IMR-90 (cell line): Measurements from ENCODE around the gene KY. TPM values are rescaled to one million over a fixed set of nuclear protein-coding genes. Genes with fewer than 3 reads are reported as not detected.

Source experiments
- ATAC-seq: fragments of 200-7000 bp; cut with Tn5 transposase; 2 replicates; pipeline ENCODE4 v1.9.1; 2020; ENCODE audit warnings: low read depth, mild to moderate bottlenecking, moderate library complexity
- BruUV-seq: library from RNA; stranded (reverse); fragments of 400-500 nt; replicated peaks from 2 replicates; lab custom pipeline; 2021; lab: Mats Ljungman, UMichigan
- CTCF ChIA-PET: fragments of 300-600 bp; formaldehyde crosslinking; extraction: SDS; loops from one replicate; lab custom pipeline; 2021; ENCODE audit warnings: antibody characterized with exemption; lab: Yijun Ruan, JAX
- POLR2A ChIA-PET: fragments of 300-600 bp; sonication (Branson Sonifier 250); formaldehyde crosslinking; loops from one replicate; lab custom pipeline; 2022; ENCODE audit warnings: antibody characterized with exemption; ENCODE audit not compliant: unreplicated experiment; lab: Charles Lee
- DNase-seq: peaks from one replicate; pipeline ENCODE4 v3.0.0; 2013
- H2AFZ ChIP-seq: replicated peaks from 2 replicates; pipeline ENCODE3; 2013; ENCODE audit warnings: low read length, mild to moderate bottlenecking; ENCODE audit not compliant: poor library complexity
- H2AK5ac ChIP-seq: 2 replicates; pipeline ENCODE4 v1.6.1; 2013; ENCODE audit warnings: low read depth, low read length, inconsistent platforms
- H2AK9ac ChIP-seq: replicated peaks from 2 replicates; pipeline ENCODE3; 2013; ENCODE audit warnings: mild to moderate bottlenecking, low read depth, low read length, moderate library complexity; ENCODE audit not compliant: poor library complexity
- H2BK120ac ChIP-seq: 2 replicates; pipeline ENCODE4 v1.6.1; 2013; ENCODE audit warnings: low read depth, low read length, inconsistent platforms
- H2BK15ac ChIP-seq: 3 replicates; pipeline ENCODE4 v1.6.1; 2013; ENCODE audit warnings: low read depth, low read length, inconsistent platforms
- H2BK20ac ChIP-seq: 2 replicates; pipeline ENCODE4 v1.6.1; 2013; ENCODE audit warnings: low read depth, mild to moderate bottlenecking, inconsistent platforms, low read length, moderate library complexity
- H2BK5ac ChIP-seq: 2 replicates; pipeline ENCODE4 v1.6.1; 2013; ENCODE audit warnings: mild to moderate bottlenecking, low read depth, low read length, inconsistent platforms; ENCODE audit not compliant: poor library complexity, severe bottlenecking
- H3K14ac ChIP-seq: replicated peaks from 2 replicates; pipeline ENCODE4 v1.6.1; 2013; ENCODE audit warnings: low read depth, low read length, inconsistent platforms
- H3K18ac ChIP-seq: 2 replicates; pipeline ENCODE4 v1.6.1; 2013; ENCODE audit warnings: low read depth, low read length, control low read depth
- H3K23ac ChIP-seq: 2 replicates; pipeline ENCODE4 v1.6.1; 2013; ENCODE audit warnings: low read depth, low read length, inconsistent platforms
- H3K27ac ChIP-seq: 2 replicates; pipeline ENCODE4 v1.5.1; 2013; ENCODE audit warnings: mild to moderate bottlenecking, control low read depth, low read length; ENCODE audit not compliant: insufficient read depth
- H3K27me3 ChIP-seq: 2 replicates; pipeline ENCODE4 v1.6.1; 2013; ENCODE audit warnings: low read length; ENCODE audit not compliant: control insufficient read depth, insufficient read depth
- H3K36me3 ChIP-seq: 2 replicates; pipeline ENCODE4 v1.6.1; 2013; ENCODE audit warnings: low read length, mixed read lengths; ENCODE audit not compliant: control insufficient read depth, insufficient read depth
- H3K4ac ChIP-seq: 2 replicates; pipeline ENCODE4 v1.6.1; 2013; ENCODE audit warnings: low read depth, low read length, inconsistent platforms
- H3K4me1 ChIP-seq: 2 replicates; pipeline ENCODE4 v1.6.1; 2013; ENCODE audit warnings: low read length, mixed read lengths; ENCODE audit not compliant: control insufficient read depth, insufficient read depth
- H3K4me2 ChIP-seq: 2 replicates; pipeline ENCODE4 v1.6.1; 2013; ENCODE audit warnings: low read depth, mild to moderate bottlenecking, control low read depth, low read length, moderate library complexity
- H3K4me3 ChIP-seq: 2 replicates; pipeline ENCODE4 v1.5.1; 2013; ENCODE audit warnings: low read depth, mild to moderate bottlenecking, control low read depth, low read length, moderate library complexity; ENCODE audit not compliant: insufficient read depth
- H3K56ac ChIP-seq: 2 replicates; pipeline ENCODE4 v1.6.1; 2013; ENCODE audit warnings: low read length, inconsistent platforms; ENCODE audit not compliant: insufficient read depth; ENCODE audit errors: extremely low read depth
- H3K79me1 ChIP-seq, 2 experiments: 2 replicates each; pipeline ENCODE4 v1.6.1; 2013; ENCODE audit warnings: low read length in 2 of 2, inconsistent platforms in 1 of 2, low read depth in 1 of 2
- H3K9ac ChIP-seq: 2 replicates; pipeline ENCODE4 v1.6.1; 2013; ENCODE audit warnings: low read depth, low read length, control low read depth
- H3K9me1 ChIP-seq: 2 replicates; pipeline ENCODE4 v1.6.1; 2013; ENCODE audit warnings: low read length, inconsistent platforms; ENCODE audit not compliant: insufficient read depth
- H3K9me3 ChIP-seq: 2 replicates; pipeline ENCODE4 v1.6.1; 2013; ENCODE audit warnings: low read length; ENCODE audit not compliant: control insufficient read depth, insufficient read depth
- H4K20me1 ChIP-seq: 2 replicates; pipeline ENCODE4 v1.6.1; 2013; ENCODE audit warnings: low read length, inconsistent platforms; ENCODE audit not compliant: insufficient read depth
- H4K5ac ChIP-seq: 2 replicates; pipeline ENCODE4 v1.6.1; 2013; ENCODE audit warnings: mild to moderate bottlenecking, low read depth, low read length, control low read depth
- H4K8ac ChIP-seq, 2 experiments: 2 replicates each; pipeline ENCODE4 v1.6.1; 2013; ENCODE audit warnings: low read depth in 2 of 2, low read length in 2 of 2, control low read depth in 1 of 2, inconsistent platforms in 1 of 2
- H4K91ac ChIP-seq: 2 replicates; pipeline ENCODE4 v1.6.1; 2013; ENCODE audit warnings: low read depth, low read length, inconsistent platforms; ENCODE audit not compliant: insufficient read depth
- BHLHE40 ChIP-seq: fragments of 150-350 bp; IDR thresholded peaks from 2 replicates; pipeline ENCODE4 v1.6.1; 2016; ENCODE audit warnings: mild to moderate bottlenecking, low read depth, low read length
- FOS ChIP-seq: fragments of 150-350 bp; IDR thresholded peaks from 2 replicates; pipeline ENCODE4 v1.6.1; 2016; ENCODE audit warnings: low read depth, low read length
- MAZ ChIP-seq: IDR thresholded peaks from 2 replicates; pipeline ENCODE4 v1.6.1; 2012; ENCODE audit warnings: low read depth, mild to moderate bottlenecking, low read length, improper control_type of control experiment, moderate library complexity, borderline replicate concordance
- MXI1 ChIP-seq: IDR thresholded peaks from 2 replicates; pipeline ENCODE4 v1.6.1; 2012; ENCODE audit warnings: low read depth, mild to moderate bottlenecking, low read length, moderate library complexity, borderline replicate concordance
- SMC3 ChIP-seq: fragments of 150-350 bp; IDR thresholded peaks from 2 replicates; pipeline ENCODE4 v1.6.1; 2016; ENCODE audit warnings: low read depth, mild to moderate bottlenecking, antibody characterized with exemption, low read length, moderate library complexity
- WGBS, 2 experiments: methylation state at CpG; one replicate each; pipeline versions ENCODE4 v1.1.5 to v1.1.7; 2013; ENCODE audit warnings: missing lambda C conversion rate in 2 of 2; ENCODE audit not compliant: insufficient read length in 1 of 2; ENCODE audit errors: extremely low coverage in 2 of 2; 5-methylcytosine and 5-hydroxymethylcytosine counted together
- dilution Hi-C: fragments of 300-500 bp; cut with HindIII; formaldehyde crosslinking; loops from one replicate; pipeline ENCODE4 v1.14.3; 2018; ENCODE audit warnings: low sequenced_read_pairs; ENCODE audit not compliant: unreplicated experiment
- in situ Hi-C: fragments of 300-500 bp; cut with MboI; formaldehyde crosslinking; loops from 3 replicates; pipeline ENCODE4 v1.14.3; 2019; ENCODE audit warnings: low sequenced_read_pairs, inconsistent platforms, mixed read lengths
- intact Hi-C: fragments of 100-400 bp; cut with micrococcal nuclease; formaldehyde crosslinking; loops from 2 replicates; pipeline ENCODE4 v1.10.0; 2022
- polyA plus RNA-seq, 3 experiments: library from polyadenylated mRNA; depleted of rRNA; stranded (reverse); fragments of >200 nt; gene quantifications; 2 replicates each; pipeline ENCODE4 v1.2.3, GENCODE V29; 2012; ENCODE audit warnings: low replicate concordance in 1 of 3
- total RNA-seq: library from RNA; depleted of rRNA; stranded (reverse); fragments of >200 nt; gene quantifications from 2 replicates; pipeline ENCODE4 v1.2.3, GENCODE V29; 2012
- TF ChIP-seq, protein P1 (sequence below): conservative IDR thresholded peaks from 2 replicates; pipeline ENCODE4 v1.5.1; 2012; ENCODE audit warnings: mild to moderate bottlenecking, low read depth, low read length, improper control_type of control experiment
- TF ChIP-seq, protein P2 (sequence below): fragments of 150-350 bp; IDR thresholded peaks from 2 replicates; pipeline ENCODE4 v1.6.1; 2016; ENCODE audit warnings: low read depth, mild to moderate bottlenecking, low read length, moderate library complexity, borderline replicate concordance

Gene KY
- total and polyA plus RNA-seq, 2 of the 4 experiments (the other 2 are of a cell fraction): under 0.01 to 0.09 TPM

DNA sequence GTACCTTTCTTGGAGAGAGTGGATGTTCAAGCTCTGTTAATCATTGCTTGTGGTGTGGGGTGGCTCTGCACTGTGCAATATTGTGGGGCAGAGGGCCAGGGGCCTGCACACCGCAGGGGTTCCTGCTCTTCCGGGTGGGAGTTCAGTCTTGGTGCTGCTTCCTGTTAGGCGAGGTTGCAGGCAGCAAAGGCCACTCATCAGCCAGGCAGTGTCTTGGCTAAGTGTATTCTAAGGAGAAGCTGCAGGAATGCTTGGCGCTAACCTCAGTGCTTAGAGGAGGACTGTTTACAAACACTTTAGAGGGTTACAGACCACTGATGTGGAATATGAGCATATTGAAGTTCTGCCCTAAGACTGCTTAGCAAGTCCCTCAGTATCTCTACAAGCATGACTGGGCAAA lies 83.2 kb downstream of the KY start:
- BruUV-seq: no TSS peak
- H4K8ac ChIP-seq: no peak overlapping the region
- POLR2A ChIA-PET: interaction anchor here (0.5 kb wide), 1 partner anchor 242 kb away, joined by 3 read pairs; no protein-coding TSS in a partner anchor
- CTCF ChIA-PET: no interaction called here
- no peak overlapping the region for H3K23ac ChIP-seq
- no peak overlapping the region for H3K9ac ChIP-seq
- no peak overlapping the region for H3K4ac ChIP-seq
- H3K56ac ChIP-seq: no peak overlapping the region
- peaks cover 2% of the 10 kb centered on the region for H3K36me3 ChIP-seq
- ATAC-seq: peak; percentile 87
- no peak overlapping the region for H3K14ac ChIP-seq
- no peak overlapping the region for H2BK120ac ChIP-seq
- H2AK9ac ChIP-seq: no peak overlapping the region
- intact Hi-C loops (no loop called here), in situ Hi-C loops (no loop called here), dilution Hi-C loops (no loop called here)
- no peak overlapping the region for H3K4me2 ChIP-seq
- H2AK5ac ChIP-seq: no peak overlapping the region
- no peak overlapping the region for H2BK15ac ChIP-seq
- H3K9me1 ChIP-seq: peaks cover 3% of the 10 kb centered on the region; the same call in 1 of the 2 replicates
- WGBS, 2 experiments: no CpG with 5 or more reads among the region's 4 CpGs
- no peak overlapping the region for H3K18ac ChIP-seq
- H2AFZ ChIP-seq: no peak overlapping the region
- TF ChIP-seq, protein P1, sequence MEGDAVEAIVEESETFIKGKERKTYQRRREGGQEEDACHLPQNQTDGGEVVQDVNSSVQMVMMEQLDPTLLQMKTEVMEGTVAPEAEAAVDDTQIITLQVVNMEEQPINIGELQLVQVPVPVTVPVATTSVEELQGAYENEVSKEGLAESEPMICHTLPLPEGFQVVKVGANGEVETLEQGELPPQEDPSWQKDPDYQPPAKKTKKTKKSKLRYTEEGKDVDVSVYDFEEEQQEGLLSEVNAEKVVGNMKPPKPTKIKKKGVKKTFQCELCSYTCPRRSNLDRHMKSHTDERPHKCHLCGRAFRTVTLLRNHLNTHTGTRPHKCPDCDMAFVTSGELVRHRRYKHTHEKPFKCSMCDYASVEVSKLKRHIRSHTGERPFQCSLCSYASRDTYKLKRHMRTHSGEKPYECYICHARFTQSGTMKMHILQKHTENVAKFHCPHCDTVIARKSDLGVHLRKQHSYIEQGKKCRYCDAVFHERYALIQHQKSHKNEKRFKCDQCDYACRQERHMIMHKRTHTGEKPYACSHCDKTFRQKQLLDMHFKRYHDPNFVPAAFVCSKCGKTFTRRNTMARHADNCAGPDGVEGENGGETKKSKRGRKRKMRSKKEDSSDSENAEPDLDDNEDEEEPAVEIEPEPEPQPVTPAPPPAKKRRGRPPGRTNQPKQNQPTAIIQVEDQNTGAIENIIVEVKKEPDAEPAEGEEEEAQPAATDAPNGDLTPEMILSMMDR: no peak
- TF ChIP-seq BHLHE40 (no peak), SMC3 (no peak), MAZ (no peak), FOS (no peak), MXI1 (no peak)
- TF ChIP-seq, protein P2, sequence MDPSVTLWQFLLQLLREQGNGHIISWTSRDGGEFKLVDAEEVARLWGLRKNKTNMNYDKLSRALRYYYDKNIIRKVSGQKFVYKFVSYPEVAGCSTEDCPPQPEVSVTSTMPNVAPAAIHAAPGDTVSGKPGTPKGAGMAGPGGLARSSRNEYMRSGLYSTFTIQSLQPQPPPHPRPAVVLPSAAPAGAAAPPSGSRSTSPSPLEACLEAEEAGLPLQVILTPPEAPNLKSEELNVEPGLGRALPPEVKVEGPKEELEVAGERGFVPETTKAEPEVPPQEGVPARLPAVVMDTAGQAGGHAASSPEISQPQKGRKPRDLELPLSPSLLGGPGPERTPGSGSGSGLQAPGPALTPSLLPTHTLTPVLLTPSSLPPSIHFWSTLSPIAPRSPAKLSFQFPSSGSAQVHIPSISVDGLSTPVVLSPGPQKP: no peak
- no peaks in the 10 kb centered on the region for H3K27me3 ChIP-seq
- no peak overlapping the region for H3K4me3 ChIP-seq
- H2BK5ac ChIP-seq: no peak overlapping the region
- no peaks in the 10 kb centered on the region for H4K20me1 ChIP-seq
- no peak overlapping the region for H3K27ac ChIP-seq
- H4K5ac ChIP-seq: no peak overlapping the region
- no peaks in the 10 kb centered on the region for H3K9me3 ChIP-seq
- no peak overlapping the region for H2BK20ac ChIP-seq
- H4K91ac ChIP-seq: no peak overlapping the region
- no peaks in the 10 kb centered on the region for H3K79me1 ChIP-seq
- DNase-seq: peak; percentile 23
- no peaks in the 10 kb centered on the region; the same call in 1 of the 2 replicates for H3K4me1 ChIP-seq
